ENCODE results near the gene CHPF. TPM values are rescaled to one million over a fixed set of nuclear protein-coding genes. Genes with fewer than 3 reads are reported as not detected.

CHPF gene
- total and polyA plus RNA-seq, 2 experiments from 2014 or later = 174 to 533 TPM

DNA sequence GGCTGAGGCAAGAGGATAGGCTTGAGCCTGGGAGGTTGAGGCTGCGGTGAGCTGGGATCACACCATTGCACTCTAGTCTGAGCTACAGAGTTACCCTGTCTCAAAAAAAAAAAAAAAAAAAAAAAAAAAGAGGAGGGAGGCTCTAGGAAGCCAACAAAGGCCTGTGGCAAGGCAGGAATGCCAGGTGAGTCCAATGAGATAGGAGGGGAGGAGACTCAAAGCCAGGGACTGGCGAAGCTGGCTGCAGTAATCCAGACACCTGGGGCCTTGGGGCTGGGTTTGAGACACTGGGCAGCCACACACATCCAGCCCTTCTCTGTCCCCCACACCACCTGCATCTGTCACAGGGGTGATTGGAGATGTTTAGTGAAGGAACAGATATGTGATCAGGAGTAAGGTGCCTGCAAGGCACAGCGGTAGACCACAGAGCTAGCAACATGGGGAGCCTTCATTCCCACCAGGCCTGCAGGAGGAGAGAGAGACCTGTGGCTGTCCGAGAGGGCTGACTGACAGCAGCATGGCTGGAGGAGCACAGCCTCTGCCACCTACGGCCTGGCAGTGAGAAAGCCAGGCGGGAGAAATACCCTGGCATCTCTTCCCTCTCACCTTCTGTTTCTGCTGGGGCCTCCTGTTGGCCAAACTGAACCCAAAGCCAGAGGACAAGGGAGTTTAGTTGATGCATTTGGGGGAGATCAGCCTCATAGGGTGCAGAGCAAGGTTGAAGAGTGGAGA, 9.5 kb downstream of the CHPF start:
- in situ Hi-C loops (cut with MboI) = loop anchor here (5.0 kb wide), 1 partner anchor 132 kb away; no protein-coding TSS in a partner anchor

DNA sequence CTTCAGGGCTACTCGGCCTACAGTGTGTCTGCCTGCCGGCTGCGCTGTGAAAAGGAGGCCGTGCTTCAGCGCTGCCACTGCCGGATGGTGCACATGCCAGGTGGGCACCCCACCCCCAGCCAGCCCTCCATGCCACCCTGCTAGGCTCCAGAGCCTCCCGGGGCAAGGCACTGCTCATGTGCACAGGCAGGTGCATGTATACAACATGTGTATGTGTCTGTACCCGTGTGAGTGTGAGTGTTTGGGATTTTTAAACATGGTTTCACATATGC, 11.3 kb downstream of the CHPF start:
- Histone ChIP-seq H2AFZ (no peak overlapping the region), H3F3A (ENCODE audit: insufficient read depth) (no peaks in the 10 kb centered on the region), H3K9me3 (ENCODE audit: low read depth) (no peaks in the 10 kb centered on the region), H3K27ac (no peak overlapping the region), H3K36me3 (ENCODE audit: low read depth) (no peaks in the 10 kb centered on the region), H3K4me2 (ENCODE audit: unreplicated experiment) (no peak overlapping the region), H3K9ac (no peak overlapping the region), H3K27me3 (replicated peaks; ENCODE audit: insufficient read depth) (peaks cover 19% of the 10 kb centered on the region; the same call in 1 of the 2 replicates), H4K20me1 (ENCODE audit: insufficient read depth) (no peaks in the 10 kb centered on the region), H3K4me3 (no peak overlapping the region), H3K79me2 (ENCODE audit: insufficient read depth) (no peaks in the 10 kb centered on the region), H3K4me1 (ENCODE audit: insufficient read depth) (no peaks in the 10 kb centered on the region), H3K9me2 (ENCODE audit: insufficient read depth) (no peaks in the 10 kb centered on the region)
- 57 to 66% methylated on average over 8 of the region's 8 CpGs for WGBS, 2 experiments (ENCODE audit: low coverage in 1 of 2, low lambda C conversion rate in 2 of 2, missing lambda C conversion rate in 2 of 2)
- in situ Hi-C loops (cut with MboI) = loop anchor here (5.0 kb wide), 1 partner anchor 130 kb away; no protein-coding TSS in a partner anchor
- TF ChIP-seq EZH2 (IDR thresholded peaks at IDR 0.05; ENCODE audit: insufficient read depth, poor library complexity, severe bottlenecking) (no peak), EZH2phosphoT487 (IDR thresholded peaks at IDR 0.05; ENCODE audit: insufficient read depth, low read depth) (no peak)
- no peak for DNase-seq

More for the DNA sequence above, 9.5 kb downstream of the CHPF start:
- no peaks in the 10 kb centered on the region for H3K9me3 ChIP-seq (ENCODE audit: low read depth)
- peaks cover 6% of the 10 kb centered on the region; the same call in 1 of the 2 replicates for H3K27me3 ChIP-seq (replicated peaks; ENCODE audit: insufficient read depth)
- H4K20me1 ChIP-seq (ENCODE audit: insufficient read depth) = no peaks in the 10 kb centered on the region
- H3K4me1 ChIP-seq (ENCODE audit: insufficient read depth) = no peaks in the 10 kb centered on the region
- TF ChIP-seq EZH2 (IDR thresholded peaks at IDR 0.05; ENCODE audit: insufficient read depth, poor library complexity, severe bottlenecking) (no peak), EZH2phosphoT487 (IDR thresholded peaks at IDR 0.05; ENCODE audit: insufficient read depth, low read depth) (no peak)
- H3K4me3 ChIP-seq = no peak overlapping the region
- H2AFZ ChIP-seq = no peak overlapping the region
- no peaks in the 10 kb centered on the region for H3K79me2 ChIP-seq (ENCODE audit: insufficient read depth)
- no peaks in the 10 kb centered on the region for H3F3A ChIP-seq (ENCODE audit: insufficient read depth)
- no peaks in the 10 kb centered on the region for H3K36me3 ChIP-seq (ENCODE audit: low read depth)
- no peak overlapping the region for H3K4me2 ChIP-seq (ENCODE audit: unreplicated experiment)
- DNase-seq = no peak
- H3K27ac ChIP-seq = no peak overlapping the region
- no peaks in the 10 kb centered on the region for H3K9me2 ChIP-seq (ENCODE audit: insufficient read depth)
- WGBS, 2 experiments (ENCODE audit: low coverage in 1 of 2, low lambda C conversion rate in 2 of 2, missing lambda C conversion rate in 2 of 2) = 87 to 92% methylated on average over 6 of the region's 6 CpGs
- H3K9ac ChIP-seq = no peak overlapping the region

DNA sequence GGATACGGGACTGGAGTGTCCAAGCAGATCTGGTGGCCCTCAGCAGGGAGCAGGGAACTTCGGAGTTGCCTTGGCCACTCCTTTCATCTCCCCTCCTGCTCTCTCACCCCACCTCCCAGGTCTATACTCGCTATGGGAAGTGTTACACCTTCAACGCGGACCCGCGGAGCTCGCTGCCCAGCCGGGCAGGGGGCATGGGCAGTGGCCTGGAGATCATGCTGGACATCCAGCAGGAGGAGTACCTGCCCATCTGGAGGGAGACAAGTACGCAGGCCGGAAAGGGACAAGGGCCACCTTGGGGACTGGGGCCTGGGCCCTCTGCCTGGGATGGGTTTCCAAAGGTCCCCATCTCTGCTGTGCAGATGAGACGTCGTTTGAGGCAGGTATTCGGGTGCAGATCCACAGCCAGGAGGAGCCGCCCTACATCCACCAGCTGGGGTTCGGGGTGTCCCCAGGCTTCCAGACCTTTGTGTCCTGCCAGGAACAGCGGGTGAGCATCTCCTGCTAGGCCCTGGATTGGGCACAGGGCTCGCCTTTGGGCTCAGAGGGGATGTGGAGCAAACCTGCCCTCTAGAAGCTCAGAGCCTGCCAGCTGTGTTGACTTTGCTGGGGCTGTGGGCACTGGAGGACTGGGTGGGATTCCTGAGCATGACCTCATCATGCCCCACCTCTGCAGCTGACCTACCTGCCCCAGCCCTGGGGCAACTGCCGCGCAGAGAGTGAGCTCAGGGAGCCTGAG, 11.8 kb downstream of the CHPF start:
- Histone ChIP-seq H3K27ac (no peak overlapping the region), H2AFZ (no peak overlapping the region), H3K4me3 (no peak overlapping the region), H3K4me1 (ENCODE audit: insufficient read depth) (no peaks in the 10 kb centered on the region), H4K20me1 (ENCODE audit: insufficient read depth) (no peaks in the 10 kb centered on the region), H3F3A (ENCODE audit: insufficient read depth) (no peaks in the 10 kb centered on the region), H3K9me3 (ENCODE audit: low read depth) (no peaks in the 10 kb centered on the region), H3K79me2 (ENCODE audit: insufficient read depth) (no peaks in the 10 kb centered on the region), H3K9me2 (ENCODE audit: insufficient read depth) (no peaks in the 10 kb centered on the region), H3K36me3 (ENCODE audit: low read depth) (no peaks in the 10 kb centered on the region), H3K4me2 (ENCODE audit: unreplicated experiment) (no peak overlapping the region), H3K9ac (no peak overlapping the region), H3K27me3 (replicated peaks; ENCODE audit: insufficient read depth) (peaks cover 19% of the 10 kb centered on the region; the same call in 1 of the 2 replicates)
- in situ Hi-C loops (cut with MboI) = loop anchor here (5.0 kb wide), 1 partner anchor 130 kb away; no protein-coding TSS in a partner anchor
- DNase-seq = no peak
- WGBS, 2 experiments (ENCODE audit: low coverage in 1 of 2, low lambda C conversion rate in 2 of 2, missing lambda C conversion rate in 2 of 2) = 46 to 56% methylated on average over 15 to 20 of the region's 20 CpGs
- TF ChIP-seq EZH2 (IDR thresholded peaks at IDR 0.05; ENCODE audit: insufficient read depth, poor library complexity, severe bottlenecking) = no peak
- TF ChIP-seq EZH2phosphoT487 (IDR thresholded peaks at IDR 0.05; ENCODE audit: insufficient read depth, low read depth) = no peak

DNA sequence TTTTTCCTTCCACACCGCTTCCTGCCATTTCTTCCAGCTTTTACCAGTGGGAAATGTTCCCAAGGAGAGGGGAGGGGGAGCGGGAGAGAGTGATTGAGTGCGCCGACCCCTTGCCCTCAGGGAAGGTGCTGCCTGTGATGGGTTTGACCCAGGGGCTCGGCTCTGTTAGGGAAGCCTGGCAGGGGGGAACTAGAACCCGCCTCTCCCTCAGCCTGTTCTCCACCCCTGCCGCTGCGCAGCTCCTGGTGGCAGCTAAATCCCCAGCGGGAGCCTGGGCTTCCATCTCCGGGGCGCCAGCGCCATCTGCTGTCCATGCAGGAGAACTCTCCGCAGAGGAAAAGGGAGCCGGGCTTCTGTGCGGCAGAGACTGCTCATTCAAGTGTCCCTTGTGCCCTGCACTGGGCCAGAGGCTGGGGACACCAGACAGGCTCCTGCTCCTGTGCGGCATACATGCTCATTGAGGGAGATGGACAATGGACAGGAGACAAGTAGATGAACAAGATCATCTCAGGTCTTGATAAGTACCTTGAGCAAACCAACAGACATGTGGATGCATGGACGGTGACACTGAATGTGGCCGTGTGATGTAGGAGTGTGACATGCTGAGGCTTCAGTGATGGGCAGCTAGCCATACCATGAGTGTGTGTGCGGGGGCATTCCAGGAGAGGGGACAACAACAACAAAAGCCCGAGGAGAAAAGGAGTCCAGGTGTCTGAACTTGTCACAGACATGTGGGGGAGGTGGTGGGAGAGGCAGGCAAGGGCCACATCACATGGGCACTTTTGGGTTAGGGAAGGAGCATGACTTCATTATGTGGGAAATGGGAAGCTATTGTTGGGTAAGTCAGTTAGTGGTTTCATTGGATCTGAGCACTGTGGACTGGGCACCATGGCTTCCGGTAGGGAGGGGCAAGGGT, 13.3 kb downstream of the CHPF start:
- peak overlapping the region; percentile 53 for H3K4me3 ChIP-seq
- peak overlapping the region; percentile 67 for H3K4me2 ChIP-seq (ENCODE audit: unreplicated experiment)
- H3K27ac ChIP-seq = no peak overlapping the region
- H3K9me3 ChIP-seq (ENCODE audit: low read depth) = no peaks in the 10 kb centered on the region
- H3K9ac ChIP-seq = no peak overlapping the region
- TF ChIP-seq EZH2 (IDR thresholded peaks at IDR 0.05; ENCODE audit: insufficient read depth, poor library complexity, severe bottlenecking) (no peak), EZH2phosphoT487 (IDR thresholded peaks at IDR 0.05; ENCODE audit: insufficient read depth, low read depth) (no peak)
- no peaks in the 10 kb centered on the region for H3K79me2 ChIP-seq (ENCODE audit: insufficient read depth)
- H3K36me3 ChIP-seq (ENCODE audit: low read depth) = no peaks in the 10 kb centered on the region
- peak; percentile 90 for DNase-seq
- H3F3A ChIP-seq (ENCODE audit: insufficient read depth) = no peaks in the 10 kb centered on the region
- in situ Hi-C loops (cut with MboI) = loop anchor here (5.0 kb wide), 1 partner anchor 128 kb away; no protein-coding TSS in a partner anchor
- WGBS, 2 experiments (ENCODE audit: low coverage in 1 of 2, low lambda C conversion rate in 2 of 2, missing lambda C conversion rate in 2 of 2) = 9 to 11% methylated on average over 21 of the region's 21 CpGs
- H3K9me2 ChIP-seq (ENCODE audit: insufficient read depth) = no peaks in the 10 kb centered on the region
- peak overlapping the region; percentile 54 for H2AFZ ChIP-seq
- H3K4me1 ChIP-seq (ENCODE audit: insufficient read depth) = no peaks in the 10 kb centered on the region
- no peaks in the 10 kb centered on the region for H4K20me1 ChIP-seq (ENCODE audit: insufficient read depth)
- peaks cover 19% of the 10 kb centered on the region; the same call in 1 of the 2 replicates for H3K27me3 ChIP-seq (replicated peaks; ENCODE audit: insufficient read depth)
